Measurements from ENCODE around the gene OR10V1. TPM values are rescaled to one million over a fixed set of nuclear protein-coding genes. Genes with fewer than 3 reads are reported as not detected.

OR10V1 gene
- total and polyA plus RNA-seq, 9 of the 15 experiments (the other 6 are each of a cell fraction or from before 2014, with no cell fraction given): not detected

DNA sequence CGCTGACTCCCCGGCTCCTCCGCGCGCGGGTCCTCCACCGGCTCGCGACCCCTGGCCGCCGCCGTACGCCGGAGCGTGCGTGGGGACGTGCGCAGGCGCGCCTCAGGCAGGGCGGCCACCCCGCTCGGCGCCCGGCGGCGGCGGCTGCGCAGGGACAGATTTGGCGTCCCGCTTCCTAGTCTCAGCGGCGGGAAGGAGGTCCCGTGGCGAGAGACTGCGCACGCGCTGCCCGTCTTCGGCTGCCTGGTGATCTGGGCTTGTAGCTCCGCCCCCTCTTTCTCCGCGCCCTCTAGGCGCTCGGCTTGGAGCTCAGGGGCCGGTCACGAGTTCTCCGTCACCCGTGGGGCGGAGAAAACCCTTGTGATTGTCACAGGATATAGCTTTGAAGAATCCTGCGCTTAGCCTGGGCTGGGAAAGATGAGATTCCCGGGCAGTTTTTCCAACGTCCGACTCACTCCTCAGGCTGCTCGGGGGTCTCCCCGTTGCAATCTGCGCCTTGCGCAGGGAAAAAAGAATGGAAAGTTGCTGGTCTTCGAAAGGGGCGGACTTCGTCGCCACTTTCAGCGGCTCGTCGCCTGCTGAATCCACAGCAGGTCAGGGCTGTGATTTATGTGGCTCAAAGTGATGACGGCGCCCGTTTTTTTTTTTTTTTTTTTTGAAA lies 44.6 kb downstream of the OR10V1 start, which contains the start of gene PATL1 (continued):
- TF ChIP-seq, protein P1, sequence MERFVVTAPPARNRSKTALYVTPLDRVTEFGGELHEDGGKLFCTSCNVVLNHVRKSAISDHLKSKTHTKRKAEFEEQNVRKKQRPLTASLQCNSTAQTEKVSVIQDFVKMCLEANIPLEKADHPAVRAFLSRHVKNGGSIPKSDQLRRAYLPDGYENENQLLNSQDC (CRISPR knock-in tag; IDR thresholded peaks at IDR 0.05): no peak
- TF ChIP-seq CBFB (CRISPR knock-in tag; IDR thresholded peaks at IDR 0.05): peak; percentile 38; the same call in 1 of the 2 replicates
- 0 out of 2 replicates have a peak, but pooled peaks have one; percentile 9 for TF ChIP-seq TEAD4 (IDR thresholded peaks at IDR 0.05; ENCODE audit: low read length)
- no peak for TF ChIP-seq TEAD4 (CRISPR knock-in tag; IDR thresholded peaks at IDR 0.05; ENCODE audit: borderline replicate concordance)
- no peak for TF ChIP-seq YBX1 (IDR thresholded peaks at IDR 0.05)
- TF ChIP-seq, protein P2, sequence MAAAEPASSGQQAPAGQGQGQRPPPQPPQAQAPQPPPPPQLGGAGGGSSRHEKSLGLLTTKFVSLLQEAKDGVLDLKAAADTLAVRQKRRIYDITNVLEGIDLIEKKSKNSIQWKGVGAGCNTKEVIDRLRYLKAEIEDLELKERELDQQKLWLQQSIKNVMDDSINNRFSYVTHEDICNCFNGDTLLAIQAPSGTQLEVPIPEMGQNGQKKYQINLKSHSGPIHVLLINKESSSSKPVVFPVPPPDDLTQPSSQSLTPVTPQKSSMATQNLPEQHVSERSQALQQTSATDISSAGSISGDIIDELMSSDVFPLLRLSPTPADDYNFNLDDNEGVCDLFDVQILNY (CRISPR knock-in tag; IDR thresholded peaks at IDR 0.05): 0 out of 2 replicates have a peak, but pooled peaks have one; percentile 54
- no peak for TF ChIP-seq ZNF583 (CRISPR knock-in tag; IDR thresholded peaks at IDR 0.05)
- TF ChIP-seq MAFK (IDR thresholded peaks at IDR 0.05; ENCODE audit: low read length): no peak
- TF ChIP-seq TBP (optimal IDR thresholded peaks at IDR 0.05; ENCODE audit: low read depth, low read length): peak; percentile 75
- TF ChIP-seq, protein P3, sequence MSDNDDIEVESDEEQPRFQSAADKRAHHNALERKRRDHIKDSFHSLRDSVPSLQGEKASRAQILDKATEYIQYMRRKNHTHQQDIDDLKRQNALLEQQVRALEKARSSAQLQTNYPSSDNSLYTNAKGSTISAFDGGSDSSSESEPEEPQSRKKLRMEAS (CRISPR knock-in tag; IDR thresholded peaks at IDR 0.05): no peak; the same call in 1 of the 2 replicates
- TF ChIP-seq MED1 (CRISPR knock-in tag; IDR thresholded peaks at IDR 0.05; ENCODE audit: borderline replicate concordance): no peak
- TF ChIP-seq, protein P4, sequence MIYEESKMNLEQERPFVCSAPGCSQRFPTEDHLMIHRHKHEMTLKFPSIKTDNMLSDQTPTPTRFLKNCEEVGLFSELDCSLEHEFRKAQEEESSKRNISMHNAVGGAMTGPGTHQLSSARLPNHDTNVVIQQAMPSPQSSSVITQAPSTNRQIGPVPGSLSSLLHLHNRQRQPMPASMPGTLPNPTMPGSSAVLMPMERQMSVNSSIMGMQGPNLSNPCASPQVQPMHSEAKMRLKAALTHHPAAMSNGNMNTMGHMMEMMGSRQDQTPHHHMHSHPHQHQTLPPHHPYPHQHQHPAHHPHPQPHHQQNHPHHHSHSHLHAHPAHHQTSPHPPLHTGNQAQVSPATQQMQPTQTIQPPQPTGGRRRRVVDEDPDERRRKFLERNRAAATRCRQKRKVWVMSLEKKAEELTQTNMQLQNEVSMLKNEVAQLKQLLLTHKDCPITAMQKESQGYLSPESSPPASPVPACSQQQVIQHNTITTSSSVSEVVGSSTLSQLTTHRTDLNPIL (CRISPR knock-in tag; IDR thresholded peaks at IDR 0.05): no peak
- TF ChIP-seq MBD2 (IDR thresholded peaks at IDR 0.05; ENCODE audit: borderline replicate concordance, low read depth): no peak
- TF ChIP-seq, protein P5, sequence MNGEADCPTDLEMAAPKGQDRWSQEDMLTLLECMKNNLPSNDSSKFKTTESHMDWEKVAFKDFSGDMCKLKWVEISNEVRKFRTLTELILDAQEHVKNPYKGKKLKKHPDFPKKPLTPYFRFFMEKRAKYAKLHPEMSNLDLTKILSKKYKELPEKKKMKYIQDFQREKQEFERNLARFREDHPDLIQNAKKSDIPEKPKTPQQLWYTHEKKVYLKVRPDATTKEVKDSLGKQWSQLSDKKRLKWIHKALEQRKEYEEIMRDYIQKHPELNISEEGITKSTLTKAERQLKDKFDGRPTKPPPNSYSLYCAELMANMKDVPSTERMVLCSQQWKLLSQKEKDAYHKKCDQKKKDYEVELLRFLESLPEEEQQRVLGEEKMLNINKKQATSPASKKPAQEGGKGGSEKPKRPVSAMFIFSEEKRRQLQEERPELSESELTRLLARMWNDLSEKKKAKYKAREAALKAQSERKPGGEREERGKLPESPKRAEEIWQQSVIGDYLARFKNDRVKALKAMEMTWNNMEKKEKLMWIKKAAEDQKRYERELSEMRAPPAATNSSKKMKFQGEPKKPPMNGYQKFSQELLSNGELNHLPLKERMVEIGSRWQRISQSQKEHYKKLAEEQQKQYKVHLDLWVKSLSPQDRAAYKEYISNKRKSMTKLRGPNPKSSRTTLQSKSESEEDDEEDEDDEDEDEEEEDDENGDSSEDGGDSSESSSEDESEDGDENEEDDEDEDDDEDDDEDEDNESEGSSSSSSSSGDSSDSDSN (IDR thresholded peaks at IDR 0.05; ENCODE audit: borderline replicate concordance in 1 of 2, low read depth in 2 of 2, low read length in 2 of 2): no peak
- TF ChIP-seq PTRF (tag; IDR thresholded peaks at IDR 0.05): no peak
- TF ChIP-seq RAD21 (CRISPR knock-in tag; conservative IDR thresholded peaks at IDR 0.05 in 1 of 2, IDR thresholded peaks at IDR 0.05 in 1 of 2): no peak
- no peak for TF ChIP-seq TAF9B (IDR thresholded peaks at IDR 0.05; ENCODE audit: partially characterized antibody)
- TF ChIP-seq MCM3 (IDR thresholded peaks at IDR 0.05): no peak
- TF ChIP-seq, protein P6, sequence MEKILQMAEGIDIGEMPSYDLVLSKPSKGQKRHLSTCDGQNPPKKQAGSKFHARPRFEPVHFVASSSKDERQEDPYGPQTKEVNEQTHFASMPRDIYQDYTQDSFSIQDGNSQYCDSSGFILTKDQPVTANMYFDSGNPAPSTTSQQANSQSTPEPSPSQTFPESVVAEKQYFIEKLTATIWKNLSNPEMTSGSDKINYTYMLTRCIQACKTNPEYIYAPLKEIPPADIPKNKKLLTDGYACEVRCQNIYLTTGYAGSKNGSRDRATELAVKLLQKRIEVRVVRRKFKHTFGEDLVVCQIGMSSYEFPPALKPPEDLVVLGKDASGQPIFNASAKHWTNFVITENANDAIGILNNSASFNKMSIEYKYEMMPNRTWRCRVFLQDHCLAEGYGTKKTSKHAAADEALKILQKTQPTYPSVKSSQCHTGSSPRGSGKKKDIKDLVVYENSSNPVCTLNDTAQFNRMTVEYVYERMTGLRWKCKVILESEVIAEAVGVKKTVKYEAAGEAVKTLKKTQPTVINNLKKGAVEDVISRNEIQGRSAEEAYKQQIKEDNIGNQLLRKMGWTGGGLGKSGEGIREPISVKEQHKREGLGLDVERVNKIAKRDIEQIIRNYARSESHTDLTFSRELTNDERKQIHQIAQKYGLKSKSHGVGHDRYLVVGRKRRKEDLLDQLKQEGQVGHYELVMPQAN (IDR thresholded peaks at IDR 0.05; ENCODE audit: borderline replicate concordance): peak; percentile 63; the same call in 1 of the 2 replicates
- no peak for TF ChIP-seq ZNF586 (CRISPR knock-in tag; conservative IDR thresholded peaks at IDR 0.05)
- 0 out of 2 replicates have a peak, but pooled peaks have one; percentile 73 for TF ChIP-seq NR1H2 (CRISPR knock-in tag; IDR thresholded peaks at IDR 0.05)
- no peak for TF ChIP-seq NCOA6 (IDR thresholded peaks at IDR 0.05)
